IPS-18a (cell line): ENCODE measurements around the gene SLC35F1.
"Not testable (repeated sequence)": the region's sequence is repeated elsewhere in the genome, so short reads cannot be mapped to it uniquely, and the experiment has no call there.

Experiments used
- H3K27ac ChIP-seq: one replicate; pipeline ENCODE4 v1.5.1; 2013; ENCODE audit warnings: low read length
- H3K27me3 ChIP-seq: one replicate; pipeline ENCODE4 v1.6.1; 2013; ENCODE audit warnings: mild to moderate bottlenecking, low read length; ENCODE audit not compliant: control insufficient read depth, insufficient read depth
- H3K36me3 ChIP-seq: one replicate; pipeline ENCODE4 v1.6.1; 2013; ENCODE audit warnings: low read depth, low read length; ENCODE audit not compliant: control insufficient read depth
- H3K4me1 ChIP-seq: one replicate; pipeline ENCODE4 v1.6.1; 2013; ENCODE audit warnings: low read depth, low read length; ENCODE audit not compliant: control insufficient read depth
- H3K4me3 ChIP-seq: one replicate; pipeline ENCODE4 v1.5.1; 2013; ENCODE audit warnings: low read length
- H3K9ac ChIP-seq: one replicate; pipeline ENCODE4 v1.6.1; 2013; ENCODE audit warnings: mild to moderate bottlenecking, low read length, moderate library complexity
- H3K9me3 ChIP-seq: one replicate; pipeline ENCODE4 v1.6.1; 2013; ENCODE audit warnings: low read depth, low read length; ENCODE audit not compliant: control insufficient read depth

The SLC35F1 gene

GRCh38 chr6:117961301-117961700 is 54.2 kb downstream of the SLC35F1 start:
- Histone ChIP-seq H3K27ac (no peak overlapping the region), H3K36me3 (no peaks in the 10 kb centered on the region), H3K9me3 (no peaks in the 10 kb centered on the region), H3K4me3 (no peak overlapping the region), H3K4me1 (no peaks in the 10 kb centered on the region), H3K27me3 (no peaks in the 10 kb centered on the region), H3K9ac (no peak overlapping the region)

- H3K4me3 ChIP-seq, H3K36me3 ChIP-seq, H3K27me3 ChIP-seq, H3K9me3 ChIP-seq, H3K27ac ChIP-seq, H3K9ac ChIP-seq, H3K4me1 ChIP-seq: not testable (repeated sequence)
These were observed 58.7 kb downstream of the SLC35F1 start for GRCh38 chr6:117965763-117966162.

GRCh38 chr6:117971637-117972036 is 64.6 kb downstream of the SLC35F1 start:
- H3K4me1 ChIP-seq = no peaks in the 10 kb centered on the region
- no peak overlapping the region for H3K9ac ChIP-seq
- no peak overlapping the region for H3K4me3 ChIP-seq

GRCh38 chr6:117974914-117975627 is 68.0 kb downstream of the SLC35F1 start:
- Histone ChIP-seq H3K4me1 (peaks cover 8% of the 10 kb centered on the region), H3K27ac (no peak overlapping the region), H3K27me3 (no peaks in the 10 kb centered on the region), H3K36me3 (no peaks in the 10 kb centered on the region), H3K9ac (no peak overlapping the region), H3K4me3 (no peak overlapping the region), H3K9me3 (peaks cover 10% of the 10 kb centered on the region)

More at GRCh38 chr6:117971637-117972036, 64.6 kb downstream of the SLC35F1 start:
- Histone ChIP-seq H3K36me3 (no peaks in the 10 kb centered on the region), H3K27me3 (no peaks in the 10 kb centered on the region), H3K9me3 (peaks cover 12% of the 10 kb centered on the region), H3K27ac (no peak overlapping the region)

- Histone ChIP-seq H3K36me3 (no peaks in the 10 kb centered on the region), H3K4me3 (no peak overlapping the region), H3K9me3 (peaks cover 3% of the 10 kb centered on the region), H3K4me1 (peaks cover 8% of the 10 kb centered on the region), H3K9ac (no peak overlapping the region), H3K27me3 (no peaks in the 10 kb centered on the region), H3K27ac (no peak overlapping the region)
These were observed 69.1 kb downstream of the SLC35F1 start for GRCh38 chr6:117976030-117976651.

- Histone ChIP-seq H3K36me3 (no peaks in the 10 kb centered on the region), H3K4me3 (no peak overlapping the region), H3K9ac (no peak overlapping the region), H3K9me3 (no peaks in the 10 kb centered on the region), H3K27ac (no peak overlapping the region), H3K27me3 (no peaks in the 10 kb centered on the region), H3K4me1 (no peaks in the 10 kb centered on the region)
These were observed 78.9 kb downstream of the SLC35F1 start for GRCh38 chr6:117985916-117986315.

GRCh38 chr6:117986396-117986795 is 79.3 kb downstream of the SLC35F1 start:
- H3K4me3 ChIP-seq = no peak overlapping the region
- H3K4me1 ChIP-seq = peaks cover 1% of the 10 kb centered on the region

GRCh38 chr6:117989086-117989485 is 82.0 kb downstream of the SLC35F1 start:
- no peaks in the 10 kb centered on the region for H3K9me3 ChIP-seq
- no peaks in the 10 kb centered on the region for H3K36me3 ChIP-seq
- no peak overlapping the region for H3K27ac ChIP-seq
- no peaks in the 10 kb centered on the region for H3K27me3 ChIP-seq
- H3K9ac ChIP-seq = no peak overlapping the region
- H3K4me1 ChIP-seq = peaks cover 2% of the 10 kb centered on the region
- no peak overlapping the region for H3K4me3 ChIP-seq

More at GRCh38 chr6:117986396-117986795, 79.3 kb downstream of the SLC35F1 start:
- Histone ChIP-seq H3K9me3 (no peaks in the 10 kb centered on the region), H3K27ac (no peak overlapping the region), H3K9ac (no peak overlapping the region), H3K36me3 (no peaks in the 10 kb centered on the region), H3K27me3 (no peaks in the 10 kb centered on the region)

GRCh38 chr6:117990151-117990550 is 83.1 kb downstream of the SLC35F1 start:
- Histone ChIP-seq H3K9ac (no peak overlapping the region), H3K27ac (no peak overlapping the region), H3K4me3 (no peak overlapping the region), H3K36me3 (no peaks in the 10 kb centered on the region), H3K4me1 (peaks cover 2% of the 10 kb centered on the region), H3K9me3 (no peaks in the 10 kb centered on the region), H3K27me3 (no peaks in the 10 kb centered on the region)

- H3K4me3 ChIP-seq = no peak overlapping the region
- no peaks in the 10 kb centered on the region for H3K36me3 ChIP-seq
- H3K9me3 ChIP-seq = no peaks in the 10 kb centered on the region
- no peak overlapping the region for H3K27ac ChIP-seq
- H3K27me3 ChIP-seq = no peaks in the 10 kb centered on the region
- peaks cover 2% of the 10 kb centered on the region for H3K4me1 ChIP-seq
- no peak overlapping the region for H3K9ac ChIP-seq
These were observed 85.8 kb downstream of the SLC35F1 start for GRCh38 chr6:117992856-117993255.

- Histone ChIP-seq H3K27me3 (no peaks in the 10 kb centered on the region), H3K9ac (no peak overlapping the region), H3K9me3 (no peaks in the 10 kb centered on the region), H3K4me3 (no peak overlapping the region), H3K27ac (no peak overlapping the region), H3K4me1 (no peaks in the 10 kb centered on the region), H3K36me3 (no peaks in the 10 kb centered on the region)
These were observed 105.9 kb downstream of the SLC35F1 start for GRCh38 chr6:118012944-118013343.

- H3K27me3 ChIP-seq = no peaks in the 10 kb centered on the region
- no peaks in the 10 kb centered on the region for H3K4me1 ChIP-seq
- no peak overlapping the region for H3K9ac ChIP-seq
- H3K36me3 ChIP-seq = no peaks in the 10 kb centered on the region
- H3K27ac ChIP-seq = no peak overlapping the region
- no peaks in the 10 kb centered on the region for H3K9me3 ChIP-seq
- H3K4me3 ChIP-seq = no peak overlapping the region
These were observed 109.5 kb downstream of the SLC35F1 start for GRCh38 chr6:118016532-118016931.
